Dermis microvascular lymphatic vessel endothelial cell (primary cell): ENCODE data around the gene FLOT1. TPM values are rescaled to one million over a fixed set of nuclear protein-coding genes. Genes with fewer than 3 reads are reported as not detected.
"Not testable (repeated sequence)": the region's sequence is repeated elsewhere in the genome, so short reads cannot be mapped to it uniquely, and the experiment has no call there.

Experiments used
- DNase-seq, 2 donors: peaks; one replicate each; pipeline versions ENCODE4 v3.0.0 to v3.0.0-alpha.2; 2010; ENCODE audit warnings: low read depth in 2 of 2
- total RNA-seq: library from RNA; depleted of rRNA; stranded (reverse); fragments of >200 nt; gene quantifications from 2 replicates; pipeline ENCODE4 v1.2.1, GENCODE V29; 2014

Gene FLOT1
- total RNA-seq, 1 donor from 2014 or later: 55.2 TPM

DNA sequence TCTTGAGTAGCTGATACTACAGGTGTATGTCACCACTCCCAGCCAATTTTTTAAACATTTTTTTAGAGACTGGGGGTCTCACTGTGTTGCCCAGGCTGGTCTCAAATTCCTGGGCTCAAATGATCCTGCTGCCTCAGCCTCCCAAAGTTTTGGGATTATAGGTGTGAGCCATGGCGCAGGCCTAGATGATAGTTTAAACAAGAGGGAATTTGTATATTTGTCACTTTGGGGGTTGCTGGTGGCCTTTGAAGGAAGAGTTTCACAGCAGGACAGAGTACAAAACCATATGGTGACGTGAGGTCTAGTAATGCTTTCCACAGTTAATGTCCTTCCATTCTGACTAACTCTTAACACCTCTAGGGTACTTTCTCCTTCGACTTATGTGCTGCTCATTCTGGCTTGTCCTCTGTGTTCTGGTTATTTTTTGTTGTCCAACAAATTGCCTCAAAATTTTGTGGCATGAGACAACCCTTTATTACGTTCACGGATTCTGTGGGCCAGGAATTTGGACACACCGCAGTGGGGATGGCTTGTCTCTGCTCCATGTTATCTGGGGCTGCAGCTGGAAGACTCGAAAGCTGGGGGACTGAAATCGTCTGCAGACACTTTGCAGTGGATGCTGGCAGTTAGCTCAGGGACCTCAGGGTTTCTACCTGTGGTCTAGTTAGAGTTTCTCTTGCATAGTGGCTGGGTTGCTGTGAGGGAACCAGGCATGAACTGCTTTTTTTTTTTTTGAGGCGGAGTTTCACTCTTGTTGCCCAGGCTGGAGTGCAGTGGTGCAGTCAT lies 24.9 kb upstream of the FLOT1 start:
- no peak for DNase-seq

DNA sequence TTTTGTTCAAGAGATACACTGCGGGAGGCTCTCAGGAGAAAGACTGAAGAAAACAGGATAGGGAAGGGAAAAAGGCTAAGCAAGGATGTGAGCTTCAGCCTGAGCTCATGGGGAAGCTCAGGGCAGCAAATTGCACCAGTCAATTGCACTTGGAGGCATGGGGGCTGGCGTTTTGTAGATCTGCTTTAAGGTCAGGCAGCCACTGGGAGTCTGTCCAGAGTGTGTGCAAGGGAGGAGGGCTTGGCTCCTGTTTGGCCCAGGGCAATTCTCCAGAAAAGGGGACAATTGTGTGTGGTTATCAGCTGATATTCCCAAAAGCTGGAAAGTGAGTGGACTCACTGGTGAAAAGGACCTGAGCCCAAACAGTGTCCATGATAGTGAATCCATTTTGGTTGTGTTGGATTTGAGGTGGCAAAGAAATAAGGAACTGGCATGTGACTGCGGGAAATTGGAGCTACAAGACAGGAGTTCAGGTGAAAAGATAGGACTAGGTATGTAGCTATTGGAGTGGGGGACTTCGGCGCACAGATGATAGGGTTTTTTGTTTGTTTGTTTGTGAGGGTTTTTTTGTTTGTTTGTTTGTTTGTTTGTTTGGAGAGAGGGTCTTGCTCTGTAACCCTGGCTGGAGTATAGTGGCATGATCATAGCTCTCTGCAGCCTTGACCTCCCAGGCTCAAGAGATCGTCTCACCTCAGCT lies 24.1 kb upstream of the FLOT1 start:
- DNase-seq: no peak

DNA sequence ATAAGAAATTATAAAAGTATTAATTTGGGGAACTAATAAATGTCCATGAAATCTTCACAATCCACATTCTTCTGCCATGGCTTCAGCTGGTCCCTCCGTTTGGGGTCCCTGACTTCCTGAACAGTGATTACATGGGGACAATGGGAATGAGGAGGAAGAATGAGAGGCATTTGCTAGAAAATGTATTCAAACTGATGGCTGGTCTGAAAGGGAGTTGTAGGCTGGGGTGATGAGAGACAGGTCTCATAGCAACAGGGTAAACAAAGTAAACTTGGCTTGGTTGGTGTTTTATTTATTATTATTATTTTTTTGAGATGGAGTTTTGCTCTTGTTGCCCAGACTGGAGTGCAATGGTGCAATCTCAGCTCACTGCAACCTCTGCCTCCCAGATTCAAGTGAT lies 23.0 kb upstream of the FLOT1 start:
- peak in 1 of 2 donors; percentile 66 for DNase-seq

DNA sequence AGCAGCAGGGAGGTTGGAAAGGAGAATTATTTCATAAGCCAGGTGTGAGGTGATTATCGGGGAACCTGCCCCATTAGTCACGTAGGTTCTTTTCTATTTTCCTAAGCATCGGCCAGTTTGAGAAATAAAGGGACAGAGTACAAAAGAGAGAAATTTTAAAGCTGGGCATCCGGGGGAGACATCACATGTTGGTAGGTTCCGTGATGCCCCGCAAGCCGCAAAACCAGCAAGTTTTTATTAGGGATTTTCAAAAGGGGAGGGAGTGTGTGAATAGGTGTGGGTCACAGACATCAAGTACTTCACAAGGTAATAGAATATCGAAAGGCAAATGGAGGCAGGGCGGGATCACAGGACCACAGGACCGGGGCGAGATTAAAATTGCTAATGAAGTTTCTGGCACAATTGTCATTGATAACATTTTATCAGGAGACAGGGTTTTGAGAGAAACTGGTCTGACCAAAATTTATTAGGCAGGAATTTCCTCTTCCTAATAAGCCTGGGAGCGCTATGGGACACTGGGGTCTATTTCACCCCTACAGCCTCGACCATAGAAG lies 22.1 kb upstream of the FLOT1 start:
- DNase-seq: peak in 1 of 2 donors; percentile 23

DNA sequence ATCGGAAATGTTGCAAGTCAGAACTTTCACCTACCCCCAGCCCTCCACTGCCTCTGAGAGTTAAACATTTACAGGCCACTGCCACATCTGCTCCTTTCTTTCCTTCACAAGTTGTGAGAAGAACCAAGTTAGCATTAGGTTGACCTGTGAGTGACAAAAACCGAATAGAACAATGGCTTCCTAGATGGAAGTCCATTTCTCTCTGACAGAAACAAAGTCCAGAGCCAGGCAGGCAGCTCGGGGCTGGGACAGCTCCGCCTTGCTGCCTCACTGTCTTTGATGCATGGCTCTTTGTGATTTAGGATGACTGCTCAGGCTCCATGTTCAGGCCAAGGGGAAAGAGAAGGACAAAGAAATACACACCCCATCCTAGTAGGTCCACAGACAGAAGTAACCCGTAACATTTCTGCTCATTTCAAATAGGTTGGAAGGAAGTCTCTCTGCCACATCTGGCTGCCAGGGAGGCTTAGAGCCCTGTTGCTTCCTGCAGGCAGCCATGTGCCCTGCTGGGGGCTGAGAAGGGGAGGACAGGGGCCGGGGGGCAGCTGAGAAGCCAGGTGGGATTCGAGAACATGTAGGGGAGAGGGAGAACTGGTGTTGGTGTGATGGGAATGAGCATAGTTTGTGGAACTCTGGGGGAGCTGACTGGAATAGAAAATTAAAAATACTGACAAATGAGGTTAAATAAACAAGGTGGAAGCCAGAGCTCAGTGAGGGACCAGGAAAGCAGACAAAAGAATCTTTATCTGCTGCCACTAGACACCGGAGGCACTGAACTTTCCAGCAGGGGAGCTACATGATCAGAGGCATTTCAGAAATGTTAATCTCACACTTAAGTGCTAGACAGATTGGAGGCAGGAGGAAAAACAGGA lies 21.4 kb upstream of the FLOT1 start:
- peak; percentile 91 to 97 for DNase-seq

DNA sequence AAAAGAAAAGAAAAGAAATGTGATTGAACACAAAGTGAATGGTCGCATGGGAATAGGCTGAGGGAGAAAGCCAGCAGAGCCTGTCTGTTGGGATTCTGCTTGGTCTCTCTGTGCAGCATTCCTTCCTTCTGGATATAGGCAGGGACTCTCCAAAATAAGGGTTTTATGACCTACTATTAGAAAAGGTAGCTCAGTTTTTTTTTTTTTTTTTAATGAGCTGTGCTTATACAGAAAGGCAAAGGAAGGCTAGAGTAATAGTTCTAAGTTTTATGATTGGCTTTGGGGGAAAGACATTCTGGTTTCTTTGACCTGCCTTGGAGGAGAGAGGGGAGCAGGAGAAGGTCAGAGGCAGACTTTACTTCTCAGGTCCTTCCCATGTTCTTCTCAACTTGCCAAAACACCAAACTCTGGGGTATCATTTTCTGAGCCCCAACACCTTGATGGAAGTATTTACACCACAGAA lies 20.7 kb upstream of the FLOT1 start:
- DNase-seq: no peak

DNA sequence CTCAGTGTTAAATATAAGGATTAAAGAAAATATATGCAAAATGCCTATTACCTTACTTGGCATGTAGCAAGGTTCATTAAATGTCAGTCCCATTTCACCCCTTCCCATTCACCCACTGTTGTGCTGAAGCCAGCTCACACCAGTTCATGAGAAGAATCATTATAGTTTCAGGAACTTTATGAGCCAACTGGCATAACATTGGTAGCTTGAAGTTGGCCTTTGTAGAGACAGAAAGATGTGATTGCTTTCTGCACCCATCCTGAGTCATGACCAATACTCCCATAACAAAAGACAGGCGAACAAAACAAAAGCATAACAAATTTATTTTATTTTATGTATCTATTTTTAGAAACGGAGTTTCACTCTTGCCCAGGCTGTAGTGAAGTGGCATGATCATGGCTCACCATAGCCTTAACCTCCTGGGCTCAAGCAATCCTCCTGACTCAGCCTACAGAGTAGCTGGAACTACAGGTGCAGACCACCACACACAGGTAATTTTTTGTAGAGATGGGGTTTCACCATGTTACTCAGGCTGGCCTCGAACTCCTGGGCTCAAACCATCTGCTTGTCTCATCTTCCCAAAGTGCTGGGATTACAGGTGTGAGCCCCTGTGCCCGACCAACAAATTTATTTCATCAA lies 19.4 kb upstream of the FLOT1 start:
- peak in 1 of 2 donors; percentile 55 for DNase-seq

DNA sequence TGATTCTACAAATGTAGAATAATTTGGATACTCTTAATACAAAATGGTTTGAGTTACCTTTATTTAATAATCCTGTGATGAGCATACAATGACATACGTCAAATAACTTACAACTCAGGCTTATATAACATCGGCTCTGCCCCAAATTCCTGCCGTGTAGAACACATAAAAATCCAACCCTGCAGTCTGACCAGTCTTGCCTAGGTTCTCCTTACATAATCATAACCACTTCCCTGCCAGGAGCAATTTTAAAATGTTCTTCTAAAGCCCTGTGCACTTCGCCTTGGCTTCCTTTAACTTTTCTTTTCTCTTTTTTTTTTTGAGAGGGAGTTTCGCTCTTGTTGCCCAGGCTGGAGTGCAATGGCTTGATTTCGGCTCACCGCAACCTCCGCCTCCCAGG lies 18.1 kb upstream of the FLOT1 start:
- no peak for DNase-seq

DNA sequence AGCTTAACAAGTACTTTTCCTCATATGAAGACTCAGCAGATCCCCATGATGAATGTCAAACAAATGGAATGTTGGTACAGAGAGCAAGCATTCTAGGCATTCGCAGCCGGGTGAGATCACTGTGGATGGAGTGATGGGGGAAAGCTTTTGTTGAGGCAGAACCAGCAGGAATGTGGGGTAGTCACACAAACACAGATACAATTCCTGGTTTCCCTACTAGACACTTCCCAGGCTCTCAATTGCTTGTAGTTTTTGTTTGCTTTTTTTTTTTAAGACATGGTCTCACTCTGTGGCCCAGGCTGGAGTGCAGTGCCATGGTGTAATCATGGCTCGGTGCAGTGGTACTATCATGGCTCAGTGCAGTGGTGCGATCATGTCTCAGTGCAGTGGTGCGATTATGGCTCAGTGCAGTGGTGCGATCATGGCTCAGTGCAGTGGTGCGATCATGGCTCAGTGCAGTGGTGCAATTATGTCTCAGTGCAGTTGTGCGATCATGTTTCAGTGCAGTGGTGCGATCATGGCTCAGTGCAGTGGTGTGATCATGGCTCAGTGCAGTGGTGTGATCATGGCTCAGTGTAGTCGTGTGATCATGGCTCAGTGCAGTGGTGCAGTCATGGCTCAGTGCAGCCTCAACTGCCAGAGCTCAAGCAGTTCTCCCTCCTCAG lies 17.2 kb upstream of the FLOT1 start:
- peak in 1 of 2 donors; percentile 86 for DNase-seq

DNA sequence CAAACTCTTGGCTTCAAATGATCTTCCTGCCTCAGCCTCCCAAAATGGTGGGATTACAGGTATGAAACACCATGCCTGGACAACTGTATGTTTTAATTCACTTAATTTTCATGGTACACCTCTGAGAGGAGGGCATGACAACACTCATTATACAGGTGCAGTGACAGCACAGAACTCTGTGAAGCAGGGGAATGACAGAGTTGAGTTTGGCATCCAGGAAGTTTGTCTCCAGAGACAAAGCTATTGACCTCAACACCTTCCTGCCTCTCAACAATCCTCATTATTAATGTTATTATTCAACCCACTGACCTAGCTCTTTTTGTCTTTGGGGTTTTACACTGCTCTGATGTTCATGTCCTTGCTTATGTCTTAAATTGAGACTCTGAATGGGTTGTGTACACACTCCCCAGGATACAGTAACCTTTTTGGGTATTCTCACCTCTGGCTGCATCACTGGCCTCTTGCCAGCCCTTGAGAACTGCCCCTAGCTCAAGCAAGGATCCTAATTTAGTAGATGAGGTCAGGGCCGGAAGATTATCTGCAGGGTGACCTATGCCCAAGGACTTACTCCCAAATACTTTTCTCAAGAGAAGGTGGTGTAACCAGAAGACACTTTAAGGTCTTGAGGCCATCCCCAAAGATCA lies 14.9 kb upstream of the FLOT1 start:
- peak in 1 of 2 donors; percentile 54 for DNase-seq

DNA sequence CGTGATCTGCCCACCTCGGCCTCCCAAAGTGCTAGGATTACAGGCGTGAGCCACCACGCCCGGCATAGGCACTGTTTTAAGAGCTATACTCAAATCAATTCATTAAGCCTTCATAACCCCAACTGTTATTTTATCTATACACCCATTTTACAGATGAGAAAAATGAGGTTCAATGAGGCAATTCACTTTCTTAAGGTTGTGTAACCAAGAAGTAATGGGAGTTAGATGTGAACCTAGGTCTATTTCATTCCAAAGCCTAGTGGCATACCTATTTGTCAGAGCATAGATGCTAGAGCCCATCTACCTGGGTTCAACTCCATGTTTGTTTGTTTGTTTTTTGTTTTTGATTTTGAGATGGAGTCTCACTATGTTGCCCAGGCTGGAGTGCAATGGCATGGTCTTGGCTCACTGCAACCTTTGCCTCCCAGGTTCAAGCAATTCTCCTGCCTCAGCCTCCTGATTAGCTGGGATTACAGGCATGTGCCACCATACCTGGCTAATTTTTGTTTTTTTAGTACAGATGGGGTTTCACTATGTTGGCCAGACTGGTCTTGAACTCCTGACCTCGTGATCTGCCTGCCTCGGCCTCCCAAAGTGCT lies 14.0 kb upstream of the FLOT1 start:
- not testable (repeated sequence) for DNase-seq

DNA sequence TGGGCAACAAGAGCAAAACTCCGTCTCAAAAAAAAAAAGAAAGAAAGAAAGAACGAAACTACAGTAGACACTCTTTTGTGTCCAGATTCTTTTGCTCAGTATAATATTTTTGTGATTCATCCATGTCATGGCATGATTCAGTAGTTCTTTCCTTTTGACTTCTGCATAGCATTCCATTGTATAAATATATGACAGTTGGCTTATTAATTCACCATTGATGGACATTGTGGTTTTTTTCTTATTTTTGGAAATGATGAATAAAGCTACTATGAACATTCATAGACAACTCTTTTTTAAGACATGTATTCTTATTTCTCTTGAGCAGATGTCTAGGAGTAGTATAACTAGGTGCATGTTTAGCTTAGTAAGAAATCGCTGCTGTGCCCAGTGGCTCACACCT lies 12.1 kb upstream of the FLOT1 start:
- no peak for DNase-seq

DNA sequence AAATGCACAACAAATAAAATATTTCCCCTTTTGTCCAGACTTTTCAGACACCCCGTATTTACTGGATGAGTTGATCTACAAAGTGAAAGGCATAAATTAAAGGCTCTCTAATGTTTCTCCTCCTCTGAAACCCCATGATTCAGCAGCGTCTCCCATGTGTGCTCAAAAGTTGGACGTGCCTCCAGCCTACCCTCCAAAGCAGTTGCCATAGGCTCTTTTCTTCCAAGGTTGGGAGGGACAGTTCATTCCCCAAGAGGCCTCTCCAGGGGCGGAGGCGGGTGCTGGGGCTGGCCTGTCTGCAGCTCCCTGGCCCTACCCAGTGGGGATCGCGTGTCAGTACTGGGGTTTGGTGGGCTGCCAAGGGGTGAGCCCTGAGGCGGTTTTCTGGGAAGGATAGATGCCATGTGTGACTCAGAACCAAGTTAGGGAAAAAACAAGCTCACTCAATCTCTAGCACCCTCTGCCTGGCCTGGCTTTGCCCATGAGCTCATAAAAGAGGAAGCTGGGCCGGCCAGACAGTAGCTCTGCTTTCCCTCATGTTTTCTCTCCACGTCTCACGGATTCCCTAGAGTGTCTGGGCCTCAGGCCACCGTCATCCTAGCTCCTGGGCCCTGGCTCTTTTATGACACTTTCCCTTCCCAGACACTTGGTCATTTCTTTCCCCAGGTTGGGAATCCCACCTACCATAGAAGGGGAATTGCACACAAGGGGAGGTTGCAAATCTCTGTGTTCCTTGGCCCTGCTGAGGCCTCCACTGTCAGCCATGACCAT lies 9.9 kb upstream of the FLOT1 start:
- peak in 1 of 2 donors; percentile 98 for DNase-seq

DNA sequence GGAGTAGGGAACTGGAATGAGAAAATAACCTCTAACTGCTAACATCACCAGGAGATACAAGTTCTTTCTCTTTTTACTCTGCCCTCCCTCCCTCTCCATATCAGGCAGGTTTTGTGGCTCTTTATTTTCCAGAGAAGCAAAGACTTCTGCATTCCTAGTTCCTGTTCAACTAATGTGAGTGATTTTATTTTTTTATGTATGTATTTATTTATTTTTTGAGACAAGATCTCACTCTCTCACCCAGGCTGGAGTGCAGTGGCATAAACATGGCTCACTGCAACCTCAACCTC lies 7.8 kb upstream of the FLOT1 start:
- DNase-seq: no peak

DNA sequence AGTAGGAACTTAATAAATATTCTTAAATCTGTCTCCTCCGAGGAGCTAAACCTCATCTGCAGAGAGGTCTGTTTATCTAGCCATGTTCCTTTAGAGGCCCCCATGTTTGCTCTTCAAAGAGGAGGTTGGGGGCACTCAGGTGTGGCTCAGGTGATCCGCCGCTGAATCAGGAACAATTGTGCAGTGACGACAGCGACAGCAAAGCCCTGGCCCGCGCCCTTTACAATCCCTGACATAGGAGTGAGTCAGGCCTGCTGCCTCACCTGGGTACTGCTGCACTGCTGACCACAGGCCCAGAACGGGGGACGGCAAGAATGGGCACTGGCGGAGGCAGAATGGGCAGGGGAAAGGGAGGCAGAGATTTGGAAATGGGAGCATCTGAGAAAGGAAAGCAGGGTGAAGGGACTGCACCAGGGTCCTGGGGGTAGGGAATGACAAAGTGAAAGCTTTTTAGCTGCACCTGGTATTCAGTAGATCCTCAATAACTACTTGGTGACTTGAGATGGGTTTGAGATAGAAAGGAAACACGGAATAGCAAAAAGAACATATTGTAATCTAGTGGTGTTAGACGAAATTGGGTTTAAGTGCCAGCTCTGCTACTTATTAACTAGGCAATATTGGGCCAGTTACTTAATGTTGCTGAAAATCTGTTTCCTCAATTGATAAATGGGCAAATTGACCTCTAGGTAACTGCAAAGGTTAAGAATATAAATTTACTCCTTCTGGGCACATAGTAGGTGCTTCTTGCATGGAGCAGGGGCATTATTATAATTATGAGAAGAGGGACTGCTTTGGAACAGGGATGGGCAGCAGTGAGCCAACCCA lies 7.3 kb upstream of the FLOT1 start:
- DNase-seq: peak in 1 of 2 donors; percentile 40

DNA sequence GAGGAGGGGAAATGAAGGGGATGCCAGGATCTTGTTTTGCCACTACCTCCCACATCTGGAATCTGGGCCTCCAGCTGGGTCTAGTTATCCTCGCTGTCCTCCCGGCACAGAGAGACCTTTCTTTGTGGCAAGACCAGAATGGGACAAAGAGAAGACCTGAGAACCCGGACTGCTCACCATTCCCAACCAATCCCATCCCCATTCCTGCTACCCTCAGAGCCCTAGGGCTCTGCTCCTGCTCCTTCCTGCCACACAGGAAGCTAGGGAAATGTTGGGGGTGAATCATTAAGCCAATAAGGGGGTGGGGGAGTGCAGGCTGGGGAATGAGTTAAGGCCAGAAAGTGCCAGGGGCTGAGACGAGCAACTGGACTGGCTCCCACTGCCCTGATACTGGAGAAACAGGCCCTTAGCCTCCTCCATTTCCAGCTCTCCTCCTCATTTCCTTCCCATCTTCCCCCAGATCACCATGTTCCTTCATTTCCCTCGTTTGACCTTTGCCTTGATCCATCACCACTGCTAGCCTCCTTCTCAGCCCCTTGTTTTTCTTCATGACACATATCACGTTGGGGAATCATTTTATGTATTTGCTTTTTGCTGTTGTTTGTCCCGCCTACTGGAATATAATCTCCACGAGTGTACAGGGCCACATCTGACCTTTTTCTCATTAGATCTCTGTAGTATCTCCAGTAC lies 6.5 kb upstream of the FLOT1 start:
- peak in 1 of 2 donors; percentile 96 for DNase-seq
